OCI-LY7 (cell line): ENCODE measurements around the gene KRT86. TPM values are rescaled to one million over a fixed set of nuclear protein-coding genes. Genes with fewer than 3 reads are reported as not detected.

Experiments used
- BruUV-seq: library from RNA; stranded (reverse); fragments of 400-500 nt; replicated peaks from 2 replicates; lab custom pipeline; 2021; lab: Mats Ljungman, UMichigan
- CTCF ChIA-PET: fragments of 300-600 bp; sonication (Branson Sonifier 250); formaldehyde crosslinking; loops from one replicate; lab custom pipeline; 2022; ENCODE audit warnings: antibody characterized with exemption; ENCODE audit not compliant: unreplicated experiment; lab: Charles Lee
- POLR2A ChIA-PET: fragments of 300-600 bp; sonication (Branson Sonifier 250); formaldehyde crosslinking; loops from one replicate; lab custom pipeline; 2022; ENCODE audit warnings: antibody characterized with exemption; lab: Charles Lee
- DNase-seq: peaks from one replicate; pipeline ENCODE4 v3.0.0-alpha.2; 2015; ENCODE audit warnings: low spot score
- H2AFZ ChIP-seq: fragments of 200-600 bp; sonication (generic), shearing (Covaris generic); 2 replicates; pipeline ENCODE4 v1.6.1; 2014; ENCODE audit warnings: mild to moderate bottlenecking, antibody characterized with exemption, low read length, moderate library complexity
- H3K27ac ChIP-seq: fragments of 200-600 bp; sonication (generic); 2 replicates; pipeline ENCODE4 v1.5.1; 2014; ENCODE audit warnings: mixed run types, low read depth, mild to moderate bottlenecking, moderate library complexity, low read length, inconsistent platforms; ENCODE audit not compliant: poor library complexity, severe bottlenecking
- H3K36me3 ChIP-seq: fragments of 200-600 bp; sonication (generic); 2 replicates; pipeline ENCODE4 v1.6.1; 2014; ENCODE audit warnings: mild to moderate bottlenecking, antibody characterized with exemption, low read length, moderate library complexity, mixed read lengths; ENCODE audit not compliant: insufficient read depth
- H3K4me1 ChIP-seq: fragments of 200-600 bp; sonication (generic); 2 replicates; pipeline ENCODE4 v1.5.1; 2014; ENCODE audit warnings: mild to moderate bottlenecking, low read length; ENCODE audit not compliant: insufficient read depth, poor library complexity, severe bottlenecking
- H3K4me2 ChIP-seq: fragments of 200-600 bp; sonication (generic); 2 replicates; pipeline ENCODE4 v1.6.1; 2014; ENCODE audit warnings: mild to moderate bottlenecking, low read length
- H3K4me3 ChIP-seq: fragments of 200-600 bp; sonication (generic); 2 replicates; pipeline ENCODE4 v1.5.1; 2014; ENCODE audit warnings: mild to moderate bottlenecking, low read depth, low read length; ENCODE audit not compliant: poor library complexity, severe bottlenecking
- H3K79me2 ChIP-seq: fragments of 200-600 bp; sonication (generic); 2 replicates; pipeline ENCODE4 v1.6.1; 2016; ENCODE audit warnings: low read depth, mild to moderate bottlenecking, low read length, moderate library complexity, mixed read lengths; ENCODE audit not compliant: insufficient read depth
- H3K9me2 ChIP-seq: fragments of 200-600 bp; sonication (generic); 2 replicates; pipeline ENCODE4 v1.6.1; 2016; ENCODE audit warnings: mild to moderate bottlenecking, low read length, mixed read lengths; ENCODE audit not compliant: insufficient read depth
- H3K9me3 ChIP-seq: fragments of 200-600 bp; sonication (generic); 2 replicates; pipeline ENCODE4 v1.6.1; 2014; ENCODE audit warnings: mild to moderate bottlenecking, mixed run types, low read length, mixed read lengths
- H4K20me1 ChIP-seq: fragments of 200-600 bp; sonication (generic); 2 replicates; pipeline ENCODE4 v1.6.1; 2014; ENCODE audit warnings: mild to moderate bottlenecking, antibody characterized with exemption, low read length, moderate library complexity, mixed read lengths; ENCODE audit not compliant: insufficient read depth
- CTCF ChIP-seq: fragments of 200-600 bp; sonication (generic); conservative IDR thresholded peaks from 2 replicates; pipeline ENCODE4 v1.5.1; 2014; ENCODE audit warnings: mild to moderate bottlenecking, antibody characterized with exemption, low read length, moderate library complexity, mixed read lengths
- EZH2phosphoT487 ChIP-seq: fragments of 200-600 bp; sonication (generic); IDR thresholded peaks from 2 replicates; pipeline ENCODE4 v1.6.1; 2018; ENCODE audit warnings: low read depth, borderline replicate concordance, mild to moderate bottlenecking, mixed run types, antibody characterized with exemption, low read length, moderate library complexity, mixed read lengths
- intact Hi-C: fragments of 100-400 bp; cut with micrococcal nuclease; formaldehyde crosslinking; loops from one replicate; pipeline ENCODE4 v1.10.0; 2022; ENCODE audit not compliant: unreplicated experiment
- total RNA-seq, 2 experiments: library from RNA; depleted of rRNA in 1 of 2; stranded (reverse); fragments of >200 nt in 1 of 2; shearing (Covaris generic) in 1 of 2; gene quantifications; 2 replicates each; pipeline ENCODE4 v1.2.3, GENCODE V29; 2014 to 2022

The KRT86 gene
- total RNA-seq, 2 experiments from 2014 or later, result not detected

- no TSS peak for BruUV-seq
- TF ChIP-seq EZH2phosphoT487 (no peak), CTCF (no peak)
- Histone ChIP-seq H3K9me3 (no peaks in the 10 kb centered on the region), H3K36me3 (no peaks in the 10 kb centered on the region), H3K27ac (no peak overlapping the region), H2AFZ (no peak overlapping the region), H4K20me1 (no peaks in the 10 kb centered on the region), H3K4me1 (no peaks in the 10 kb centered on the region), H3K4me2 (no peak overlapping the region), H3K4me3 (no peak overlapping the region), H3K9me2 (no peaks in the 10 kb centered on the region), H3K79me2 (no peaks in the 10 kb centered on the region)
- DNase-seq, result no peak
- intact Hi-C loops, result no loop called here
- ChIA-PET POLR2A (no interaction called here), CTCF (no interaction called here)
These were observed 42.9 kb upstream of the KRT86 start for GRCh38 chr12:52231305-52232202.

DNA sequence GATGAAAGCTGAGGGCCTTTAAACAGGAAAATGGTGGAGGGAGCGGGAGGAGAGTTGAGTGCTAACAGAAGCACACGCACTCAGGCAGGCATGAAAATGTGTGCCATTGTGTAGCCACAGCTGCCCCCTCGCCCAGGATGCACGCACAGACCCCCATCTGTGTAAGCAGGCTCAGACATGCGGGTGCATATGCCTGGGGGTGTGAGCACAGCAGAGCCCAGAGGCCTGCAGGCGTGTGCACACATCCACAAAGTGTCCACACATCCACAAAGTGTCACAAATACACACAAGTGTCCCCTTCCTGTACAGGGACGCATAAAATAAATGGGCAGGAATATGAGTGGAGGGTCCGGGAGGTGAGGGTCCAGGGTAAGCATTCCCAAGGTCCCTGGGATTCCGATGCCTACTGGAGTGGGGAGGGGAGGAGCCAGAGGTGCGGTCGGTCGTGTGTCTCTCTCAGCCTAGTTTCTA is 42.2 kb upstream of the KRT86 start:
- H2AFZ ChIP-seq, result no peak overlapping the region
- no peak overlapping the region for H3K4me3 ChIP-seq
- no peak overlapping the region for H3K4me2 ChIP-seq
- no peaks in the 10 kb centered on the region for H4K20me1 ChIP-seq
- no peaks in the 10 kb centered on the region for H3K36me3 ChIP-seq
- no peaks in the 10 kb centered on the region for H3K79me2 ChIP-seq
- H3K27ac ChIP-seq, result no peak overlapping the region
- ChIA-PET POLR2A (interaction anchor here (0.6 kb wide), 1 partner anchor 126 kb away, joined by 3 read pairs; no protein-coding TSS in a partner anchor), CTCF (interaction anchor here (0.6 kb wide), 1 partner anchor 8 kb away, joined by 3 read pairs; no protein-coding TSS in a partner anchor)
- H3K9me3 ChIP-seq, result no peaks in the 10 kb centered on the region
- H3K9me2 ChIP-seq, result no peaks in the 10 kb centered on the region
- intact Hi-C loops, result no loop called here
- BruUV-seq, result no TSS peak
- TF ChIP-seq CTCF (no peak), EZH2phosphoT487 (no peak)
- no peaks in the 10 kb centered on the region for H3K4me1 ChIP-seq
- DNase-seq, result no peak
